HTERT RPE-1 (cell line): ENCODE data around the gene MSLN.

Experiments
- in situ Hi-C: fragments of 300-500 bp; cut with MboI; formaldehyde crosslinking; loops from 4 replicates; pipeline ENCODE4 v1.14.3; 2020; ENCODE audit warnings: low sequenced_read_pairs

The MSLN gene

GRCh38 chr16:722835-723633 is 37.5 kb upstream of the MSLN start:
- in situ Hi-C loops = no loop called here

GRCh38 chr16:723695-724094 is 36.8 kb upstream of the MSLN start:
- in situ Hi-C loops = no loop called here

GRCh38 chr16:724188-725040 is 36.1 kb upstream of the MSLN start:
- in situ Hi-C loops = no loop called here

GRCh38 chr16:725041-725376 is 35.5 kb upstream of the MSLN start:
- in situ Hi-C loops = no loop called here

- in situ Hi-C loops = no loop called here
Observed at GRCh38 chr16:725463-726187, 34.9 kb upstream of the MSLN start.

DNA sequence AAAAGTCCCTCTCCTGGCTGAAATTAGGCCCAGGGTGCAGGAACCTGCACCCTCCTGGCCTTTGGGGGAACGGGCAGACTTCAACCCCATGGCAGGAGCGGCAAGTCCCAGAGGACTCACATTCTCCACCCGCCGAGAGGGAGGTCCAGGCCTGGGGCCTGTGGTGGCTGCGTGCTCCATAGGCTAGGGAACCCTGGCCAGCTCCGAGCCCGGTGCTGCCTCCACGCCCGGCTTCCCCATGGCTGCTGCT is 34.4 kb upstream of the MSLN start:
- in situ Hi-C loops = no loop called here

DNA sequence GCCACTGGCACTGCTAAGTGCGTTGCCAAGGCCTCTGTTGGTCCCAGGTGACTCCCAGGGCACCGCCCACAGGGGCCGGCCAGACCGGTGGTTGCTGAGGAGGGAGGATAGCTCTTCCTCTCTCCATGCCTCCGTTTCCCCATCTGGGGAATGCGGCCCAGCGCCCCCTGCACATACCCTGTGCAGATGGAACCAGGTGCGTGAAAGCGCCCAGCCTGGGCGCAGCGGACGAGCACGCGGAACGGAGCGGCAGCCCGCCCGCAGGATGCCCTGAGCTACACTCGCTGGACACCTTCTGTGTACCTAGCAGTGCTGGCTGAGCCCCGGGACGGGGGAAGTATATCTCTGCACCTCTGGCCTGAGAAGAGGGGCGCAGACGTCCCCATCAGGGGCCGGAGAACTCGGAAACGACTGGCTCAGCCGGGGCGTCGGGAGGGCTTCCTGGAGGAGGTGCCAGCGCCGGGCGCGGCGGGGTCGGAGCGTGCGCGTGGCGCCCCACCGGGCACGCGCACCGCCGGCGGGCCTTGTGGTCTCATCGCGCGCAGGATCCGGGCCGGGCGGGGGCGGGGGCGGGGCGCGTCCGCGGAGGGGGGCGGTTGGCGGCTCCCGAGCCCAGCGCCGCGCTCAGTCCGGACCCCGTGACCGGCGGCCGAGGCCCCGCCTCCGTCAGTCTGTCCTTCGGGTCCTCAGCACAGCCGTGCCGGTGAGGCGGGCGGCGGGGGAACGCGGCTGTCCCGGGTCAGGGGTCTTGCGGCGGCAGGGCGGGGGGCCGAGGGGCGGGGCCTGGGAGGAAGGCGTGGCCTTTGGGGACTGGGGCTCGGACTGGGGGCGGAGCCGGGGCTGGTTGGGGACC is 33.9 kb upstream of the MSLN start, which contains the start of the genes CCDC78 and HAGHL:
CCDC78 (minus strand) TSS at position 6 of the 853 bp plus-strand sequence. CDS start 76 bp downstream, outside the sequence.
HAGHL (plus strand) TSS at position 669 of the 853 bp plus-strand sequence. CDS start 404 bp downstream, outside the sequence.
- in situ Hi-C loops = no loop called here

DNA sequence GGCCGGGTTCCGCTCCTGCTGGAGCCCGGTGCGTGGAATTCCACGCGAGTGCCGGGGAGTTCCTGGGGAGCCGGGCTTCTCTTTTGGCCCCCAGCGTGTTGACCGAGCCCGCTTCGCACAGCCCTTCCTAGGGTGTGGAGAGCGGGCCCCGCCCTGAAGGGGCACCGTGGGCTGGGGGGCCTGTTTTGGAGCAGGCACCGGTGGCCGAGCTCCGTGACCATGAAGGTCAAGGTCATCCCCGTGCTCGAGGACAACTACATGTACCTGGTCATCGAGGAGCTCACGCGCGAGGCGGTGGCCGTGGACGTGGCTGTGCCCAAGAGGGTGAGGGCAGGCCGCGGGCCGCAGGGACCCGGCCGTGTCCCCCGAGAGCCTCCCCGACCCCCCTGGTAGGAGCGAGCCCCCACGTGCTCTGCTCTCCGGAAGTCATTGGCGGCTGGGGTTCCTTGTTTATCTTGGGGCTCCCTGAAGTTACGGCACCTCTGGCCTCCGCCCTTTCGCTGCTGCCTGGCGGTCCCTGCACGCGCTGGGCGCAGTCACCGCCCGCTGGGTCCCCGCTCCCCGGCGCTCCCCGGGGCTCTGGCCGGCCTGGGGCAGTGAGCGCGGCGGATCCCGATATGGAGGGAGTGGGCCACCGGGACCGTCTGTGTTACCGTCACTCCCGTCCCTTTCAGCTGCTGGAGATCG is 33.1 kb upstream of the MSLN start:
- in situ Hi-C loops = no loop called here

DNA sequence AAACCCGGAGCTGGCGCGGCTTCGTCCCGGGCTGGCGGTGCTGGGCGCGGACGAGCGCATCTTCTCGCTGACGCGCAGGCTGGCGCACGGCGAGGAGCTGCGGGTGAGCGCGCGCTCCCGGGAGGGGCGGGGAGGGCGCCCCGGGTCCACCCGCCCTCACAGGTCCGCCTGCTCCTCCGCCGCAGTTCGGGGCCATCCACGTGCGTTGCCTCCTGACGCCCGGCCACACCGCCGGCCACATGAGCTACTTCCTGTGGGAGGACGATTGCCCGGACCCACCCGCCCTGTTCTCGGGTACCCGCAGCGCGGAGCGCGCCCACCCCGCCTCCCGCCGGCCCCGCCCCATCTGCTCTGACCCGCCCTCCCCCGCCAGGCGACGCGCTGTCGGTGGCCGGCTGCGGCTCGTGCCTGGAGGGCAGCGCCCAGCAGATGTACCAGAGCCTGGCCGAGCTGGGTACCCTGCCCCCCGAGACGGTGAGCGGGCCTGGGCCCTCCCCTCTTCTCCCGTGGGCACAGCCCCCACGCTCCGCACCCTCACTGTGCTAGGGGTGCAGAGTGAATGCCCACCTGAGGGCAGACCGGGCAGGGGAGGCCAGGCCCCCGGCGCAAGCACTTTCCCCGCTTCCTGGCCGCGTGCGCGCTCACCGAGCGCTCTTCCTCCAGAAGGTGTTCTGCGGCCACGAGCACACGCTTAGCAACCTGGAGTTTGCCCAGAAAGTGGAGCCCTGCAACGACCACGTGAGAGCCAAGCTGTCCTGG is 32.2 kb upstream of the MSLN start:
- in situ Hi-C loops = no loop called here

- in situ Hi-C loops = no loop called here
Observed at GRCh38 chr16:728890-729744, 31.4 kb upstream of the MSLN start.

GRCh38 chr16:729768-730665 is 30.5 kb upstream of the MSLN start:
- in situ Hi-C loops = no loop called here

DNA sequence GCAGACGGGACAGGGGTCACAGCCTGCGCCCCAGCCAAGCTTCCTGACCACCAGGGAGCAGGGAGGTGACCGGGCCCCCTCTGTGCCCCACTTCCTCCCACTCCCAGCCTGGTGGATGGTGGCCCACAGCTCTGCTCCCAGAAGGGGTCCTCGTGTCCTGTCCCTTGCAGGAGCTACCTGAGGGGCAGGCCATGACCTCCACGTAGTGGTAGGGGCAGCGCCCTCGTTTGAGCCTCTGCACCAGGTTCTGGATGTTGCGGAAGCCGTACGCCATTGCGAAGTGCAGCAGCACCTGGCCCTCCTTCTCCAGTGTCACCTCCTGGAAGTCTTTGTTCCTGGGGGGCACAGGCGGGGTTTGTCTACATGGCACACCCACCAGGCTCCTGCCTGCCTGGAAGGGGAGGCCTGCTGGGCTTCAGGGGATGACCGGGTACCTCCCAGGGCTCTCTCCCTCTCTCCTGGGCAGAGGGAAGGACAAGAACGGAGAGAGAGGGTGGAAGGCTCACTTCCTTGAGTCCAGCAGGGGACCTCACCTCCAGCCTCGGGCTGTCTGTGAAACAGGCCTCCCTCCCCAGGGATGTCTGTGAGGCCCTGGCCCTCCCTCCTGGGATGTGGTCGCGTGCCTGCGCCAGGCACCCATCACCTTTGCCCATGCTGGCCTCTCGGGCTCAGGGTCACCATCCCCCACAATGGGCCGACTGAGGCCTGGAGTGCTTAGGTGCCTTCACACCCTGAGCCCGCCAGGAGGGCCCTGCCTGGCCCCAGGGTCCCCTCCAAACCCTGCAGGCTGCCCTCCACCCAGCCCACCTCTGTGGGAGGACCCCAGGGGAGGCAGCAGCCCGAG is 29.6 kb upstream of the MSLN start:
- in situ Hi-C loops = no loop called here

GRCh38 chr16:732332-732731 is 28.2 kb upstream of the MSLN start:
- in situ Hi-C loops = no loop called here

DNA sequence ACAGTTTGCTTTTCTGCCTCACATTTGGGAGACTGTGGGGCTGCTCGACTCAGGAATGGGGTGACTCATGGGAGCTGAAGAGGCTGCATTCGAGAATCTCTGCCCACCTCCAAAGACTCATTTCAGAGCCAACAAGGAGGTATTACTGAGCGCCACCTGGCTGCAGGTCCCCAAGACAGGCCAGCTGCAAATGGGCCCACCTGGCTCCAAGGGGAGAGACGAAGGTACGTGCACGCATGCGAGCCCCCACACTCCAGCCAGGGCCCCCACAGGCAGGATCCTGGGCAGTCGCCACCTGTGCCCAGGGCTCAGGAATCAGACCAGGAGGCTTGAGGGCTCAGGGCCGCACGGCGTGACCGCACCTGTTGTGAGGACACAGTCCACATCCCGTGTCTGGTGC is 27.6 kb upstream of the MSLN start:
- in situ Hi-C loops = no loop called here

DNA sequence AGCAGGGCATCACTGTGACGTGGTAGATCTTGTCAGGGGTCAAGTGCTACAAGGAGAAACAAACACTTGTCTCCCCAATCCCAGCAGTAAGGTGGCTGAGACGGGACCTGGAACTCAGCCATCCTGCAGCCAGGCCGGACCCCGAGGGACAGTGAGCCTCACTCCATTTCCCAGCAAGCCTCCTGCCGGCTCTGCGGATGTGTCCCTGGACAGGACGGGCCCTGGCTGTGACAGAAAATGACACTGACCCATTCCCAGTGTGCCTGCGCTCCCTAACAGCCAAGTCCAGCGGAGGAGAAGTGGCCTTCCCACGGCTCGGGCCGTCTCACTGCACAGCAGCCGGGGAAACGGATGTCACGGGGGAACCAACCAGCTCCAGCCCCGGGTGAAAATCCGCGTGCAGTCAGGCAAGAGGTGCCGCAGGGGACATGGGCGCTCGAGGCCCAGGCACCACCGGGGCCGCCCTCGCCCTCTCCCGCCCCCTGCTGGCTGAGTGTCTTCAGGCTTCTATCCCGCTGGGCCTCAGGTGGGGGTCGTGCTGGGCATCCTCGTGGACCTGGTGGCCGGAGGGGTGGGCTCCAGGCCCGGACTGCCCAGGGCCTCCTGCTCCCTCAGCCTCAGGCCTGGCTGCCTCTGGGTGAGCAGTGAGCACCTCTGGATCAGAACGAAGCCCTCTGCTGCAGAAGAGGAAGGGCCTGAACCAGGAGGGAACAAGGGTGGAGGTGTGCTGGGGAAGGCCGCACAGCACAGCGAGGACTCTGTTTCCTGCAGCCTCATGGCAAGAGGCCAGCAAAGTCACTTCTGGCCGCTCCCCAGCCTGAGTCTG is 26.9 kb upstream of the MSLN start:
- in situ Hi-C loops = no loop called here
